ENCODE data around the gene RIMKLB.

GRCh38 chr12:8746046-8746445, 48.3 kb downstream of the RIMKLB start:
- TF ChIP-seq POLR2A (IDR thresholded peaks at IDR 0.05) (no peak), CTCF (IDR thresholded peaks at IDR 0.05) (no peak), POLR2AphosphoS5 (IDR thresholded peaks at IDR 0.05) (no peak)
